WTC11 (cell line): ENCODE measurements around the gene KLHL35.

Experiments
- CBFB ChIP-seq: sonication (generic); formaldehyde crosslinking; IDR thresholded peaks from 2 replicates; pipeline ENCODE4 v1.8.1; 2022; ENCODE audit warnings: mild to moderate bottlenecking, low read depth, missing genetic modification reagents
- CTCF ChIP-seq: fragments of 200-600 bp; IDR thresholded peaks from 2 replicates; pipeline ENCODE4 v1.8.0; 2022; ENCODE audit warnings: antibody characterized with exemption
- HMGXB4 ChIP-seq: sonication (generic); formaldehyde crosslinking; IDR thresholded peaks from 2 replicates; pipeline ENCODE4 v1.8.1; 2023; ENCODE audit warnings: mild to moderate bottlenecking, moderate library complexity, missing genetic modification reagents
- ZBTB43 ChIP-seq: sonication (generic); formaldehyde crosslinking; IDR thresholded peaks from 2 replicates; pipeline ENCODE4 v1.8.1; 2023; ENCODE audit warnings: mild to moderate bottlenecking, missing genetic modification reagents

GRCh38 chr11:75454987-75455386, 22.0 kb upstream of the KLHL35 start:
- TF ChIP-seq CBFB (CRISPR knock-in tag), result no peak
- TF ChIP-seq HMGXB4 (CRISPR knock-in tag), result no peak
- no peak for TF ChIP-seq CTCF
- TF ChIP-seq ZBTB43, result no peak
